Measurements from ENCODE around the gene CHST9.

Gene CHST9

GRCh38 chr18:26864658-26865057, 320.4 kb downstream of the CHST9 start:
- DNase-seq (ENCODE audit: low spot score), result no peak

GRCh38 chr18:26863921-26864497, 321.1 kb downstream of the CHST9 start:
- no peak for DNase-seq (ENCODE audit: low spot score)

DNA sequence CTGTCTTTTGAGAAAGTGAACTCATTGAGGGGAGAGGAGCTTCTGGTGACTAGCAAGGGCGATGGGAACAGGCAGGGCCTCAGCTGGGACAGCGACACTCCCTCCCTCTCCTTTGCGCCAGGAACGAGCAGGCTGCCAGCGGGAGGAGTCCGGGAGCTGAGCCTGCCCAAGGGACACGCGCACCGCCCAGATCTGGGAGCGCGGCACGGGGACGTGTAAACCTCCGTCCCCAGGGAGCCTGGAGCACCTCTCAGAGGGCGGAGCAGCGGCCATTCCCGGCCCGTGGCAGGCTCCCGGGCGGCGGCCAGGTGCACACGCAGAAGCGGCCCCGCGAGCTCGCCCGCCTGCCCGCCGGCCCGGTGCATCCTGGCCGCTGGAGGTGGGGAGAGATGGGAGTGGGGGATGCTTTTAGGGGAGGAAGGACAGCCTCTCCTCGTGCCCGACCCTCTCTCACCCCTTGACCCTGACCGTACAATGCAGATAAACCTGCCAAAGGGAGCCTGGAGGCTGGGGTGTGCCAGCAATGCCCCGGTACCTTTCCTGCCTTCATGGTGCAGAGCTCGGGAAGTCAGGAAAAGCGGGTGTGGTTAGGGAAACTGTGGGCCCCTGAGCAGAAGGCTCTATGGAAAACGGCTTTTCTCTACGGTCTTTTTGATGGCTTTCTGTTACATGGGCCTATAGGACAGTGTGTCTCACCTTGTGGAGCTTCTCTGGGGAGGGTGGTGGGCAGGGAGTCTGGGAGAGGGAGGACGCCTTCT, 321.8 kb downstream of the CHST9 start:
- DNase-seq (ENCODE audit: low spot score), result no peak

- no peak for DNase-seq (ENCODE audit: low spot score)
These were observed 323.0 kb downstream of the CHST9 start for GRCh38 chr18:26862084-26862483.
